ENCODE results near the gene SEPHS2.

SEPHS2 gene

GRCh38 chr16:30428055-30428454, 17.6 kb downstream of the SEPHS2 start:
- DNase-seq = no peak

- DNase-seq = no peak
Observed at GRCh38 chr16:30421010-30421409, 24.7 kb downstream of the SEPHS2 start.

- DNase-seq = no peak
Observed at GRCh38 chr16:30418350-30419181, 27.1 kb downstream of the SEPHS2 start.

GRCh38 chr16:30417529-30418349, 27.9 kb downstream of the SEPHS2 start:
- DNase-seq = peak; percentile 86 to 89

- peak in 1 of 2 donors; percentile 35 for DNase-seq
Observed at GRCh38 chr16:30416624-30417528, 28.8 kb downstream of the SEPHS2 start.

GRCh38 chr16:30416047-30416603, 29.5 kb downstream of the SEPHS2 start:
- DNase-seq = no peak

GRCh38 chr16:30414159-30414558, 31.5 kb downstream of the SEPHS2 start:
- no peak for DNase-seq

GRCh38 chr16:30413112-30413806, 32.4 kb downstream of the SEPHS2 start:
- no peak for DNase-seq

GRCh38 chr16:30409125-30410060, 36.3 kb downstream of the SEPHS2 start:
- peak; percentile 94 to 96 for DNase-seq

GRCh38 chr16:30407804-30408534, 37.7 kb downstream of the SEPHS2 start:
- no peak for DNase-seq

GRCh38 chr16:30407102-30407803, 38.4 kb downstream of the SEPHS2 start, which contains the start of gene ZNF771:
TSS of gene ZNF771 (plus strand) at chr16:30407606. CDS start at chr16:30408054, 448 bp downstream.
- DNase-seq = peak; percentile 96 to 98

- no peak for DNase-seq
Observed at GRCh38 chr16:30406795-30407101, 38.9 kb downstream of the SEPHS2 start.

- DNase-seq = no peak
Observed at GRCh38 chr16:30401768-30402425, 43.8 kb downstream of the SEPHS2 start.

- no peak for DNase-seq
Observed at GRCh38 chr16:30399435-30400186, 46.1 kb downstream of the SEPHS2 start.

GRCh38 chr16:30398661-30399434, 46.8 kb downstream of the SEPHS2 start:
- DNase-seq = no peak

- DNase-seq = no peak
Observed at GRCh38 chr16:30397776-30398660, 47.7 kb downstream of the SEPHS2 start.
